Measurements from ENCODE around the gene FNDC7. TPM values are rescaled to one million over a fixed set of nuclear protein-coding genes. Genes with fewer than 3 reads are reported as not detected.
"Not testable (repeated sequence)": the region's sequence is repeated elsewhere in the genome, so short reads cannot be mapped to it uniquely, and the experiment has no call there.

FNDC7 gene
- total RNA-seq, 1 experiment from 2014 or later: not detected

- DNase-seq (ENCODE audit: low read depth): no peak
Measured at GRCh38 chr1:108695535-108695934, 17.2 kb upstream of the FNDC7 start.

GRCh38 chr1:108699375-108700332 is 13.1 kb upstream of the FNDC7 start:
- no peak for DNase-seq (ENCODE audit: low read depth)

GRCh38 chr1:108701176-108701849 is 11.4 kb upstream of the FNDC7 start:
- no peak for DNase-seq (ENCODE audit: low read depth)

- DNase-seq (ENCODE audit: low read depth): not testable (repeated sequence)
Measured at GRCh38 chr1:108702109-108702508, 10.6 kb upstream of the FNDC7 start.

- no peak for DNase-seq (ENCODE audit: low read depth)
Measured at GRCh38 chr1:108703939-108704338, 8.8 kb upstream of the FNDC7 start.

- peak; percentile 57 for DNase-seq (ENCODE audit: low read depth)
Measured at GRCh38 chr1:108704496-108704895, 8.2 kb upstream of the FNDC7 start.

- DNase-seq (ENCODE audit: low read depth): no peak
Measured at GRCh38 chr1:108706643-108707042, 6.1 kb upstream of the FNDC7 start.

GRCh38 chr1:108708691-108709660 is 3.7 kb upstream of the FNDC7 start:
- DNase-seq (ENCODE audit: low read depth): no peak

- no peak for DNase-seq (ENCODE audit: low read depth)
Measured at GRCh38 chr1:108715932-108716331, 3.2 kb downstream of the FNDC7 start.

- no peak for DNase-seq (ENCODE audit: low read depth)
Measured at GRCh38 chr1:108716437-108717230, 3.9 kb downstream of the FNDC7 start.

GRCh38 chr1:108717774-108718316 is 5.1 kb downstream of the FNDC7 start:
- DNase-seq (ENCODE audit: low read depth): no peak

- no peak for DNase-seq (ENCODE audit: low read depth)
Measured at GRCh38 chr1:108718927-108719655, 6.4 kb downstream of the FNDC7 start.

GRCh38 chr1:108719656-108720435 is 7.1 kb downstream of the FNDC7 start:
- peak; percentile 91 for DNase-seq (ENCODE audit: low read depth)

- DNase-seq (ENCODE audit: low read depth): no peak
Measured at GRCh38 chr1:108722292-108722691, 9.6 kb downstream of the FNDC7 start.

GRCh38 chr1:108725906-108726305 is 13.2 kb downstream of the FNDC7 start:
- no peak for DNase-seq (ENCODE audit: low read depth)

GRCh38 chr1:108728327-108728923 is 15.7 kb downstream of the FNDC7 start:
- DNase-seq (ENCODE audit: low read depth): no peak

GRCh38 chr1:108729481-108729880 is 16.8 kb downstream of the FNDC7 start:
- no peak for DNase-seq (ENCODE audit: low read depth)

- peak; percentile 35 for DNase-seq (ENCODE audit: low read depth)
Measured at GRCh38 chr1:108732398-108732797, 19.7 kb downstream of the FNDC7 start.

All from LHCN-M2 (cell line).